Smooth muscle cell of the brain vasculature (primary cell): ENCODE measurements around the gene DGKE.

Experiments used
- DNase-seq: peaks from one replicate; pipeline ENCODE4 v3.0.0-alpha.2; 2012; ENCODE audit warnings: low read depth, low spot score

Gene DGKE

DNA sequence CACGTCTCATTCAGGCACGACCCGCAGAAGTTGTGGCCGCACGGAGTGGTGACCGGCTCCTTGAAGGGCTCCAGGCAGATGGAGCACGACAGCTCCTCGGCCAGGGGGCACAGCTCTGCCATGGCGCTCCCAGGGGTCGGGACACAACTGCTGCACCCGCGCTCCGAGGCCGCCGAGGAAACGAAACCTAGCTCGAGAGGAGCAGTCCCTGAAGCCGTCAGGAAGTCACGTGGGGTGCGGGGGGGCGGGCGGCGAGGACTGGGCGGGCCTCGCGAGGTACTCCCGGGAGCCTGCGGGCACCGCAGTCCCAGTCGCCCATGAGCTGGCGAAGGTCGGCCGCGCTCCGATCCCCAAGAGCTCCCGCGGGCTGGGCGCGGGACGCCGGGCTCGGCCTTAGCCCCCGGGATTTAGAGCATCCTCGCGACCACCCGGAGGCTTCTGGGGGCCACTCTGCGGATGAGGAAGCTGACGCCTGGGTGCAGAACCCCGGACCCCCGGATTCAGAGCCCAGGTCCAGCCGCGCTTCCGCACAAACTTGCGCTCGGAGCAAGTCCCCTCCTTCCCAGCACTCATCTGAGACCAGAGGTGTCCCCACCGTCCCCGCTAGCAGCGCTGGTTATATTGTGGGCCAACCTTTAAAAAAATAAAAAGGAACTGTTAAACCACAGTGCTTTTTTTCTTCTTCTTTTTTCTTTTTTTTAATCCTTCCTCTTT, 80.1 kb downstream of the DGKE start, which contains the start of gene TRIM25:
Gene TRIM25 (minus strand): TSS at position 183 of the 714 bp plus-strand sequence. CDS start 61 bp downstream, at position 122.
- peak; percentile 61 for DNase-seq

DNA sequence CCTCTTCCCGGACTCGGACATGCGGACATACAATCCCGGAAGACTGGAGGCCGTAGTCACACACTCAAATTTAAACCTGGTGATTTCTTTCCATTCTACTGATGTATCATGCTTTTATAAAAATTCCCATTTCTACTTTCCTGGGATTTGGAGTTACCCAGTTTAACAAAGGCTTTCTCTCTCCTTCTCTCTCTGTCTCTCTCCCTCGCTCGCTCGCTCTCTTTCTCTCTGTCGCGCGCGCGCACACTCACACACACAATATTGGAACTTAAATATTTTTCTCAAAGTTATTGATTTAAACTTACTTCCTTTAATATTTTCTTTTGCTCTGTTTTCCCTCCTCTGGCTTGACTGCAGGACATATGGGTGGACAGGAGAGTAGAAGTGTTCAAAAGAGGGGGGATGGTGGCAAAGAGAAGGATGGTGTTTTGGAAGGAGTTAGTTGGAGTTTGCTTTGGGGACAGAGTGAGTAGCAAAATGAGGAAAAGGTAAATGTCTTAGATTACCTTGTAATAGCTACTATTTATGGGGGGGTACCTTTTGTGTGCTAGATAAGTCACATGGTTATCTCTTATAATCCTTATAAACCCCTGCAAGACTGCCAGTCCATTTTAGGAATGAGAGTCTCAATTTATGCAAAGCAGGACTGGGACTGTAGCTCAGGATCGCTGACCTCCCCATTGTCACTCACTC, 80.8 kb downstream of the DGKE start:
- DNase-seq = no peak

DNA sequence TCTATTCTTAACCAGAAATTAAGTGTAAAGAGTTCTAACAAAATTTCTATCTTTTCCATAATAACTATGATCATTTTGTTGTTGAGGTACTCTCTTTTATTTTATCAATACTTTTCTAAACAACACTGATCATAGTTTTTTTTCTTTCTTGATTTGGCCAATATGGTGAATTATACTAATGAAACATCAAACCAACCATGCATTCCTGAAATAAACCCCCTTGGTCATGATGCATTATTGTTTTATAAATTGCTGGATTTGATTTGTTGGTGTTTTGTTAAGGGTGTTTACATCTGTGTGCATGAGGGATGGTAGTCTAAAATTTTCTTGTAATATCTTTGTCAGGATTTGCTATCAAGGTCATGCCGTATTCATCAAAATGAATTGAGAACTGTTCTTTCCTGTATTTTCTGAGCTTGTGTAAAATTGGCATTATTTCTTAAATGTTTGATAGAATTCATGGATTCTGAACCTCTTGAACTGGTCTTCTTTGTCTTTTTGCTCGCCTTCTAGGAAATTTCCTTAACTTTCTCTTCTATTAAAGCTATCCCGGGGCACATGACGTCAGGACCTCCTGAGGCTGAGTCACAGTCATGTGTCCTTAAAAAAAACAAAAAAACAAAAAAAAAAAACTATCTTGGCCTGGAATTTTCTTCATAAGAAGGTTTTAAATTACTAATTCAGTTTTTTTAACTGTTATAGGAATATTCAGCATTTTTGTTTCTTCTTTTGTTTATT, 83.8 kb downstream of the DGKE start:
- DNase-seq = no peak

DNA sequence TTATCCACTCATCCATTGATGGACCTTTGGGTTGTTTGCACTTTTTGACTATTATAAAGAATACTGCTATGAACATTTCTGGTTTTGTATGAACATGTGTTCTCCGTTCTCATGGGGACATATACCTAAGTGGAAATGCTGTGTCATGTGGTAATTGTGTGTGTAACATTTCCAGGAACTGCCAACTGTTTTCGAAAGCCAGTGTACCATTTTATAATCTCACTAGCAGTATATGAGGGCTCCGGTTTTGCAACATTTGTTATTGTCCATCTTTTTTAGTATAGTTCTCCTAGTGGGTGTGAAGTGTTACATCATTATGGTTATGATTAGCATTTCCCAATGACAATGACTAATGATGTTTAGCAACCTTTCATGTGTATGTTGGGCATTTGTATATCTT, 85.0 kb downstream of the DGKE start:
- no peak for DNase-seq
